ENCODE data around the gene SLCO2A1.

GRCh38 chr3:133937756-133938601, 91.7 kb downstream of the SLCO2A1 start:
- no peak for TF ChIP-seq POLR2A (IDR thresholded peaks at IDR 0.05)
- no peak for TF ChIP-seq CTCF (IDR thresholded peaks at IDR 0.05)
- TF ChIP-seq EP300 (IDR thresholded peaks at IDR 0.05; ENCODE audit: low read depth): no peak
- no peak for TF ChIP-seq POLR2AphosphoS5 (IDR thresholded peaks at IDR 0.05)
